SK-N-SH (cell line): ENCODE measurements around the gene SGPP1. TPM values are rescaled to one million over a fixed set of nuclear protein-coding genes. Genes with fewer than 3 reads are reported as not detected.

Source experiments
- CTCF ChIA-PET: fragments of 300-600, 350-600 bp; formaldehyde crosslinking; extraction: SDS; loops from one replicate; lab custom pipeline; 2021; lab: Yijun Ruan, JAX
- POLR2A ChIA-PET: fragments of 350-600 bp; sonication (Branson Sonifier 250); formaldehyde crosslinking; extraction: SDS; loops from one replicate; lab custom pipeline; 2020; ENCODE audit warnings: antibody characterized with exemption, inconsistent platforms; lab: Yijun Ruan, JAX
- DNase-seq: peaks from one replicate; pipeline ENCODE4 v3.0.0; 2012
- H2AFZ ChIP-seq: fragments of 200-600 bp; sonication (generic); 2 replicates; pipeline ENCODE4 v1.8.1; 2016; ENCODE audit warnings: antibody characterized with exemption, mild to moderate bottlenecking, low read depth
- H3F3A ChIP-seq: fragments of 200-600 bp; sonication (generic); replicated peaks from 2 replicates; pipeline ENCODE3; 2016; ENCODE audit warnings: antibody characterized with exemption, mild to moderate bottlenecking; ENCODE audit not compliant: insufficient read depth
- H3K27ac ChIP-seq, 2 experiments: fragments of 200-500 bp in 1 of 2; fragments of 200-600 bp in 1 of 2; sonication (Bioruptor generic) in 1 of 2; sonication (generic), shearing (Covaris generic) in 1 of 2; 2 replicates each; pipeline versions ENCODE4 v1.5.1 to v1.6.1; 2014 to 2016; ENCODE audit warnings: low read depth in 2 of 2, inconsistent platforms in 1 of 2, low read length in 1 of 2, mild to moderate bottlenecking in 1 of 2, mixed read lengths in 1 of 2
- H3K27me3 ChIP-seq: fragments of 200-600 bp; sonication (generic), shearing (Covaris generic); 2 replicates; pipeline ENCODE4 v1.6.1; 2016; ENCODE audit warnings: mixed run types; ENCODE audit not compliant: insufficient read depth
- H3K36me3 ChIP-seq, 2 experiments: fragments of 200-500 bp in 1 of 2; fragments of 200-600 bp in 1 of 2; sonication (Bioruptor generic) in 1 of 2; sonication (generic) in 1 of 2; replicated peaks in 1 of 2; 2 replicates each; pipeline versions ENCODE3 to v1.5.1; 2014 to 2016; ENCODE audit warnings: low read length in 1 of 2, mild to moderate bottlenecking in 1 of 2; ENCODE audit not compliant: insufficient read depth in 2 of 2, control insufficient read depth in 1 of 2
- H3K4me1 ChIP-seq, 2 experiments: fragments of 200-500 bp in 1 of 2; fragments of 200-600 bp in 1 of 2; sonication (Bioruptor generic) in 1 of 2; sonication (generic), shearing (Covaris generic) in 1 of 2; 2 replicates each; pipeline versions ENCODE4 v1.5.1 to v1.6.1; 2014 to 2016; ENCODE audit warnings: low read depth in 1 of 2, low read length in 1 of 2, mixed run types in 1 of 2; ENCODE audit not compliant: insufficient read depth in 2 of 2, control insufficient read depth in 1 of 2
- H3K4me2 ChIP-seq: fragments of 200-600 bp; sonication (generic), shearing (Covaris generic); 2 replicates; pipeline ENCODE4 v1.6.1; 2017; ENCODE audit warnings: mixed run types
- H3K4me3 ChIP-seq, 2 experiments: fragments of 200-500 bp in 1 of 2; fragments of 200-600 bp in 1 of 2; sonication (Bioruptor generic) in 1 of 2; sonication (generic), shearing (Covaris generic) in 1 of 2; 2 replicates each; pipeline versions ENCODE4 v1.5.1 to v1.8.1; 2014 to 2016; ENCODE audit warnings: low read depth in 2 of 2, inconsistent platforms in 1 of 2, low read length in 1 of 2, mild to moderate bottlenecking in 1 of 2, mixed read lengths in 1 of 2, moderate library complexity in 1 of 2
- H3K79me2 ChIP-seq: fragments of 200-600 bp; sonication (generic); 2 replicates; pipeline ENCODE4 v1.8.1; 2017; ENCODE audit warnings: mild to moderate bottlenecking; ENCODE audit not compliant: insufficient read depth
- H3K9ac ChIP-seq: fragments of 200-600 bp; sonication (generic); 2 replicates; pipeline ENCODE4 v1.6.1; 2017; ENCODE audit warnings: mixed run types
- H3K9me2 ChIP-seq: fragments of 200-600 bp; sonication (generic); 2 replicates; pipeline ENCODE4 v1.6.1; 2017; ENCODE audit warnings: mixed run types
- H3K9me3 ChIP-seq: fragments of 200-600 bp; sonication (generic); 2 replicates; pipeline ENCODE4 v1.6.1; 2017; ENCODE audit warnings: mixed run types, mild to moderate bottlenecking, moderate library complexity
- H4K20me1 ChIP-seq: fragments of 200-600 bp; sonication (generic); 2 replicates; pipeline ENCODE4 v1.6.1; 2017; ENCODE audit warnings: mild to moderate bottlenecking, mixed run types; ENCODE audit not compliant: insufficient read depth
- ELF1 ChIP-seq: IDR thresholded peaks from 2 replicates; pipeline ENCODE4 v1.4.0; 2012
- EP300 ChIP-seq, 2 experiments: IDR thresholded peaks; 2 replicates each; pipeline versions ENCODE4 v1.4.0 to v1.6.1; 2012; ENCODE audit warnings: borderline replicate concordance in 1 of 2, low read depth in 1 of 2, low read length in 1 of 2
- FOSL2 ChIP-seq: IDR thresholded peaks from 2 replicates; pipeline ENCODE4 v1.4.0; 2012; ENCODE audit warnings: low read depth, mild to moderate bottlenecking, moderate library complexity, borderline replicate concordance
- FOXM1 ChIP-seq: IDR thresholded peaks from 2 replicates; pipeline ENCODE4 v1.4.0; 2012; ENCODE audit warnings: low read depth, mild to moderate bottlenecking
- GATA2 ChIP-seq: sonication (generic); formaldehyde crosslinking; IDR thresholded peaks from 2 replicates; pipeline ENCODE4 v1.5.0; 2020; ENCODE audit warnings: mild to moderate bottlenecking, missing genetic modification reagents
- MEF2A ChIP-seq: IDR thresholded peaks from 2 replicates; pipeline ENCODE4 v1.4.0; 2012; ENCODE audit warnings: low read depth, borderline replicate concordance
- NRF1 ChIP-seq: IDR thresholded peaks from 2 replicates; pipeline ENCODE4 v1.6.1; 2012; ENCODE audit warnings: low read depth, mild to moderate bottlenecking, low read length
- RAD21 ChIP-seq: IDR thresholded peaks from 2 replicates; pipeline ENCODE4 v1.6.1; 2012; ENCODE audit warnings: mild to moderate bottlenecking, low read length
- RCOR1 ChIP-seq: fragments of 150-350 bp; IDR thresholded peaks from 2 replicates; pipeline ENCODE4 v1.6.1; 2017; ENCODE audit warnings: antibody characterized with exemption, low read length
- RXRA ChIP-seq: IDR thresholded peaks from 2 replicates; pipeline ENCODE4 v1.4.0; 2012; ENCODE audit warnings: low read depth, mild to moderate bottlenecking, borderline replicate concordance
- SIN3A ChIP-seq: IDR thresholded peaks from 2 replicates; pipeline ENCODE4 v1.6.1; 2012; ENCODE audit warnings: low read depth, mild to moderate bottlenecking, low read length, moderate library complexity, borderline replicate concordance
- TAF1 ChIP-seq: IDR thresholded peaks from 2 replicates; pipeline ENCODE4 v1.6.1; 2012; ENCODE audit warnings: low read depth, mild to moderate bottlenecking, low read length, moderate library complexity, borderline replicate concordance
- TEAD4 ChIP-seq: IDR thresholded peaks from 2 replicates; pipeline ENCODE4 v1.4.0; 2012; ENCODE audit warnings: mild to moderate bottlenecking, borderline replicate concordance; ENCODE audit not compliant: insufficient read depth
- YY1 ChIP-seq: IDR thresholded peaks from 2 replicates; pipeline ENCODE4 v1.4.0; 2012; ENCODE audit warnings: low read depth, mild to moderate bottlenecking
- WGBS: methylation state at CpG from one replicate; pipeline ENCODE4 v1.1.6; 2017; ENCODE audit warnings: low lambda C conversion rate; 5-methylcytosine and 5-hydroxymethylcytosine counted together
- polyA plus RNA-seq, 3 experiments: library from polyadenylated mRNA; depleted of rRNA; stranded (reverse); fragments of >200 nt; gene quantifications; 2 replicates each; pipeline ENCODE4 v1.2.3, GENCODE V29; 2012
- TF ChIP-seq, protein P1 (sequence below): IDR thresholded peaks from 2 replicates; pipeline ENCODE4 v1.4.0; 2012; ENCODE audit warnings: low read depth
- TF ChIP-seq, protein P2 (sequence below): IDR thresholded peaks from 2 replicates; pipeline ENCODE4 v1.4.0; 2012; ENCODE audit warnings: low read depth, borderline replicate concordance
- TF ChIP-seq, protein P3 (sequence below): IDR thresholded peaks from 2 replicates; pipeline ENCODE4 v1.6.1; 2012; ENCODE audit warnings: mild to moderate bottlenecking, low read depth, low read length, moderate library complexity
- TF ChIP-seq, protein P4 (sequence below): fragments of 200-600 bp; sonication (generic); IDR thresholded peaks from 2 replicates; pipeline ENCODE4 v1.6.1; 2017; ENCODE audit warnings: antibody characterized with exemption, mild to moderate bottlenecking, moderate library complexity
- TF ChIP-seq, protein P5 (sequence below): IDR thresholded peaks from 2 replicates; pipeline ENCODE4 v1.4.0; 2012; ENCODE audit warnings: low read depth, borderline replicate concordance
- TF ChIP-seq, protein P6 (sequence below): IDR thresholded peaks from 2 replicates; pipeline ENCODE4; 2012

The SGPP1 gene
- polyA plus RNA-seq, 1 of the 3 experiments (the other 2 are of a cell fraction): 8.4 TPM

DNA sequence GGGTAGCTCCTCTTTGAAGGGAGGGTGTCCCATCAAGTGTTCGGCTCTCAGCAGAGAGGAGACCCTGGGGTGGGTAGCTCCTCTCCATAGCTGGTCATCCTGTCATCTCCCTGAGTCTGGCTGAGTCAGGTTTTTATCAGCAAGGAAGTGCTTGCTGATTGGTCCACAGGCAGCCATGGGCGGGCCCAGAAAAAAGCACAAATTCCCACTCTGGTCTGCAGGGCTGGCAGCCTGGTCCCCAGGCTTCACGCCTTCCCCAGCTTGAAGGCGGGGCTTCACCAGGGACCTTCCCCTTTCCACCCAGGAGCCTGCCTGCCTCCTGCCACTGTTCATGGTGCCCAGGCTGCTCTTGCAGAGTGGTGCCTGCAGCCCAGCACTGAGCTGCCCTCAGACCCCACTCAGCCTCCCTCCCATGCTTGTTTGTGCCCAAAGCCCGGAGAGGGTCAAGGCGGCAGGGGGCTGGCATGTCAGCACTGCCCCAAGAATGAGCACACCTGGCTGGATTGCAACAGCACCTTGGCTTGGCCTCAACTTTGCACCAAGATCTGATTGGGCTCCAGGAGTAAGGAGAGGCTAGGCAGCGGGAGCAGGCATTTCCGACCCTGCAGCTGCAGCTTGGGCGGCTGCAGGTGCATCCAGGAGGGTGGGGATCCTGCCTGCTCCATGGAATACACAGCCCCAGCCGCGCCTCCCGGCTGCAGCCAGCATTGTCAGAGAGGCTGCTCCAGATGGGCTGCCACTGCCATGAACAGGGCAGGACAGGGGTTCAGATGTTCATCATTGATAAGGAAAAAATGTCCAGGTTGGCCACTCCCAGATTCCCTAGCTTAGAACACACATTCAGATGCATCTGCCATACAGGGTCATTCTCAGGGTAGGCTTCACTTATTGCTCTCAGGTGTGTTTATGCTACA lies 64.2 kb downstream of the SGPP1 start:
- Histone ChIP-seq H3K4me3 (no peak overlapping the region), H3K4me1 (peaks cover 0 to 5% of the 10 kb centered on the region in 2 experiments; a peak in 1 of 4 replicates), H3K27ac (no peak overlapping the region), H3K9me2 (no peaks in the 10 kb centered on the region), H2AFZ (no peak overlapping the region), H4K20me1 (no peaks in the 10 kb centered on the region), H3K27me3 (no peaks in the 10 kb centered on the region), H3K9me3 (no peaks in the 10 kb centered on the region), H3K4me2 (no peak overlapping the region), H3K9ac (no peak overlapping the region), H3F3A (no peaks in the 10 kb centered on the region), H3K79me2 (no peaks in the 10 kb centered on the region), H3K36me3 (no peaks in the 10 kb centered on the region)
- POLR2A ChIA-PET: no interaction called here
- TF ChIP-seq, protein P1, sequence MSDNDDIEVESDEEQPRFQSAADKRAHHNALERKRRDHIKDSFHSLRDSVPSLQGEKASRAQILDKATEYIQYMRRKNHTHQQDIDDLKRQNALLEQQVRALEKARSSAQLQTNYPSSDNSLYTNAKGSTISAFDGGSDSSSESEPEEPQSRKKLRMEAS: no peak
- TF ChIP-seq YY1 (no peak), TAF1 (no peak), EP300 (IDR thresholded peaks at IDR 0.05; ENCODE audit: borderline replicate concordance in 1 of 2, low read depth in 1 of 2, low read length in 1 of 2) (no peak), RCOR1 (no peak), SIN3A (no peak), FOSL2 (no peak), FOXM1 (no peak), RXRA (no peak), ELF1 (no peak), TEAD4 (no peak), NRF1 (no peak), GATA2 (no peak), RAD21 (no peak), MEF2A (no peak)
- TF ChIP-seq, protein P2, sequence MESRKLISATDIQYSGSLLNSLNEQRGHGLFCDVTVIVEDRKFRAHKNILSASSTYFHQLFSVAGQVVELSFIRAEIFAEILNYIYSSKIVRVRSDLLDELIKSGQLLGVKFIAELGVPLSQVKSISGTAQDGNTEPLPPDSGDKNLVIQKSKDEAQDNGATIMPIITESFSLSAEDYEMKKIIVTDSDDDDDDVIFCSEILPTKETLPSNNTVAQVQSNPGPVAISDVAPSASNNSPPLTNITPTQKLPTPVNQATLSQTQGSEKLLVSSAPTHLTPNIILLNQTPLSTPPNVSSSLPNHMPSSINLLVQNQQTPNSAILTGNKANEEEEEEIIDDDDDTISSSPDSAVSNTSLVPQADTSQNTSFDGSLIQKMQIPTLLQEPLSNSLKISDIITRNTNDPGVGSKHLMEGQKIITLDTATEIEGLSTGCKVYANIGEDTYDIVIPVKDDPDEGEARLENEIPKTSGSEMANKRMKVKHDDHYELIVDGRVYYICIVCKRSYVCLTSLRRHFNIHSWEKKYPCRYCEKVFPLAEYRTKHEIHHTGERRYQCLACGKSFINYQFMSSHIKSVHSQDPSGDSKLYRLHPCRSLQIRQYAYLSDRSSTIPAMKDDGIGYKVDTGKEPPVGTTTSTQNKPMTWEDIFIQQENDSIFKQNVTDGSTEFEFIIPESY: no peak
- TF ChIP-seq, protein P3, sequence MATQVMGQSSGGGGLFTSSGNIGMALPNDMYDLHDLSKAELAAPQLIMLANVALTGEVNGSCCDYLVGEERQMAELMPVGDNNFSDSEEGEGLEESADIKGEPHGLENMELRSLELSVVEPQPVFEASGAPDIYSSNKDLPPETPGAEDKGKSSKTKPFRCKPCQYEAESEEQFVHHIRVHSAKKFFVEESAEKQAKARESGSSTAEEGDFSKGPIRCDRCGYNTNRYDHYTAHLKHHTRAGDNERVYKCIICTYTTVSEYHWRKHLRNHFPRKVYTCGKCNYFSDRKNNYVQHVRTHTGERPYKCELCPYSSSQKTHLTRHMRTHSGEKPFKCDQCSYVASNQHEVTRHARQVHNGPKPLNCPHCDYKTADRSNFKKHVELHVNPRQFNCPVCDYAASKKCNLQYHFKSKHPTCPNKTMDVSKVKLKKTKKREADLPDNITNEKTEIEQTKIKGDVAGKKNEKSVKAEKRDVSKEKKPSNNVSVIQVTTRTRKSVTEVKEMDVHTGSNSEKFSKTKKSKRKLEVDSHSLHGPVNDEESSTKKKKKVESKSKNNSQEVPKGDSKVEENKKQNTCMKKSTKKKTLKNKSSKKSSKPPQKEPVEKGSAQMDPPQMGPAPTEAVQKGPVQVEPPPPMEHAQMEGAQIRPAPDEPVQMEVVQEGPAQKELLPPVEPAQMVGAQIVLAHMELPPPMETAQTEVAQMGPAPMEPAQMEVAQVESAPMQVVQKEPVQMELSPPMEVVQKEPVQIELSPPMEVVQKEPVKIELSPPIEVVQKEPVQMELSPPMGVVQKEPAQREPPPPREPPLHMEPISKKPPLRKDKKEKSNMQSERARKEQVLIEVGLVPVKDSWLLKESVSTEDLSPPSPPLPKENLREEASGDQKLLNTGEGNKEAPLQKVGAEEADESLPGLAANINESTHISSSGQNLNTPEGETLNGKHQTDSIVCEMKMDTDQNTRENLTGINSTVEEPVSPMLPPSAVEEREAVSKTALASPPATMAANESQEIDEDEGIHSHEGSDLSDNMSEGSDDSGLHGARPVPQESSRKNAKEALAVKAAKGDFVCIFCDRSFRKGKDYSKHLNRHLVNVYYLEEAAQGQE: no peak
- TF ChIP-seq, protein P4, sequence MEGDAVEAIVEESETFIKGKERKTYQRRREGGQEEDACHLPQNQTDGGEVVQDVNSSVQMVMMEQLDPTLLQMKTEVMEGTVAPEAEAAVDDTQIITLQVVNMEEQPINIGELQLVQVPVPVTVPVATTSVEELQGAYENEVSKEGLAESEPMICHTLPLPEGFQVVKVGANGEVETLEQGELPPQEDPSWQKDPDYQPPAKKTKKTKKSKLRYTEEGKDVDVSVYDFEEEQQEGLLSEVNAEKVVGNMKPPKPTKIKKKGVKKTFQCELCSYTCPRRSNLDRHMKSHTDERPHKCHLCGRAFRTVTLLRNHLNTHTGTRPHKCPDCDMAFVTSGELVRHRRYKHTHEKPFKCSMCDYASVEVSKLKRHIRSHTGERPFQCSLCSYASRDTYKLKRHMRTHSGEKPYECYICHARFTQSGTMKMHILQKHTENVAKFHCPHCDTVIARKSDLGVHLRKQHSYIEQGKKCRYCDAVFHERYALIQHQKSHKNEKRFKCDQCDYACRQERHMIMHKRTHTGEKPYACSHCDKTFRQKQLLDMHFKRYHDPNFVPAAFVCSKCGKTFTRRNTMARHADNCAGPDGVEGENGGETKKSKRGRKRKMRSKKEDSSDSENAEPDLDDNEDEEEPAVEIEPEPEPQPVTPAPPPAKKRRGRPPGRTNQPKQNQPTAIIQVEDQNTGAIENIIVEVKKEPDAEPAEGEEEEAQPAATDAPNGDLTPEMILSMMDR: no peak
- TF ChIP-seq, protein P5, sequence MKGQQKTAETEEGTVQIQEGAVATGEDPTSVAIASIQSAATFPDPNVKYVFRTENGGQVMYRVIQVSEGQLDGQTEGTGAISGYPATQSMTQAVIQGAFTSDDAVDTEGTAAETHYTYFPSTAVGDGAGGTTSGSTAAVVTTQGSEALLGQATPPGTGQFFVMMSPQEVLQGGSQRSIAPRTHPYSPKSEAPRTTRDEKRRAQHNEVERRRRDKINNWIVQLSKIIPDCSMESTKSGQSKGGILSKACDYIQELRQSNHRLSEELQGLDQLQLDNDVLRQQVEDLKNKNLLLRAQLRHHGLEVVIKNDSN: no peak
- TF ChIP-seq, protein P6, sequence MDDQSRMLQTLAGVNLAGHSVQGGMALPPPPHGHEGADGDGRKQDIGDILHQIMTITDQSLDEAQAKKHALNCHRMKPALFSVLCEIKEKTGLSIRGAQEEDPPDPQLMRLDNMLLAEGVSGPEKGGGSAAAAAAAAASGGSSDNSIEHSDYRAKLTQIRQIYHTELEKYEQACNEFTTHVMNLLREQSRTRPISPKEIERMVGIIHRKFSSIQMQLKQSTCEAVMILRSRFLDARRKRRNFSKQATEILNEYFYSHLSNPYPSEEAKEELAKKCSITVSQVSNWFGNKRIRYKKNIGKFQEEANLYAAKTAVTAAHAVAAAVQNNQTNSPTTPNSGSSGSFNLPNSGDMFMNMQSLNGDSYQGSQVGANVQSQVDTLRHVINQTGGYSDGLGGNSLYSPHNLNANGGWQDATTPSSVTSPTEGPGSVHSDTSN: no peak
- CTCF ChIA-PET: no interaction called here
- no peak for DNase-seq
- 90% methylated on average over 3 of the region's 12 CpGs for WGBS
